OCI-LY3 (cell line): ENCODE data around the gene IFT80.

ENCODE experiments used
- H2AFZ ChIP-seq: fragments of 200-600, 300-600 bp; shearing (Covaris generic); 2 replicates; pipeline ENCODE4 v1.6.0; 2014; ENCODE audit warnings: antibody characterized with exemption, low read depth, low read length
- H3K27ac ChIP-seq: fragments of 200-600, 300-600 bp; sonication (generic); 2 replicates; pipeline ENCODE4 v1.5.1; 2014; ENCODE audit warnings: mild to moderate bottlenecking, low read length, moderate library complexity, mixed read lengths
- H3K27me3 ChIP-seq: fragments of 200-600, 300-600 bp; sonication (generic); 2 replicates; pipeline ENCODE4 v1.6.1; 2014; ENCODE audit warnings: low read depth, low read length, mixed read lengths
- H3K36me3 ChIP-seq: fragments of 200-600, 300-600 bp; sonication (generic); replicated peaks from 2 replicates; pipeline ENCODE3; 2014; ENCODE audit warnings: low read depth, low read length, mixed read lengths
- H3K4me1 ChIP-seq: fragments of 300-600, 200-600 bp; sonication (generic); 2 replicates; pipeline ENCODE4 v1.6.1; 2014; ENCODE audit warnings: low read length, mixed read lengths
- H3K4me2 ChIP-seq: fragments of 200-600, 300-600 bp; sonication (generic); 2 replicates; pipeline ENCODE4 v1.6.1; 2014; ENCODE audit warnings: low read length, mixed read lengths
- H3K4me3 ChIP-seq: fragments of 300-600, 200-600 bp; sonication (generic); 2 replicates; pipeline ENCODE4 v1.5.1; 2014; ENCODE audit warnings: antibody characterized with exemption, mild to moderate bottlenecking, low read length, moderate library complexity
- H3K79me2 ChIP-seq: fragments of 300-600, 200-600 bp; shearing (Covaris generic); 2 replicates; pipeline ENCODE4 v1.6.1; 2014; ENCODE audit warnings: mild to moderate bottlenecking, low read length, mixed read lengths
- H3K9ac ChIP-seq: fragments of 300-600, 200-600 bp; shearing (Covaris generic); 2 replicates; pipeline ENCODE4 v1.6.0; 2014; ENCODE audit warnings: mild to moderate bottlenecking, low read length, moderate library complexity
- H3K9me3 ChIP-seq: fragments of 200-600, 300-600 bp; shearing (Covaris generic); 2 replicates; pipeline ENCODE4 v1.6.1; 2014; ENCODE audit warnings: low read length, mixed read lengths; ENCODE audit not compliant: insufficient read depth
- H4K20me1 ChIP-seq: fragments of 200-600, 300-600 bp; sonication (generic); 2 replicates; pipeline ENCODE4 v1.6.1; 2016; ENCODE audit warnings: low read length, mixed read lengths; ENCODE audit not compliant: insufficient read depth
- EZH2phosphoT487 ChIP-seq: fragments of 200-600 bp; shearing (Covaris generic); IDR thresholded peaks from 2 replicates; pipeline ENCODE4 v1.6.1; 2018; ENCODE audit warnings: antibody characterized with exemption, mixed run types, low read depth
- TF ChIP-seq, protein P1 (sequence below): fragments of 200-600, 300-600 bp; sonication (generic); IDR thresholded peaks from 2 replicates; pipeline ENCODE4 v1.5.1; 2014; ENCODE audit warnings: antibody characterized with exemption, low read length, low read depth

The IFT80 gene

GRCh38 chr3:160296591-160296990 is 102.4 kb downstream of the IFT80 start:
- Histone ChIP-seq H3K27ac (no peak overlapping the region), H2AFZ (no peak overlapping the region), H3K4me1 (no peaks in the 10 kb centered on the region), H3K9ac (no peak overlapping the region), H3K36me3 (no peaks in the 10 kb centered on the region), H3K4me3 (no peak overlapping the region), H3K27me3 (no peaks in the 10 kb centered on the region), H3K4me2 (no peak overlapping the region), H3K9me3 (no peaks in the 10 kb centered on the region), H4K20me1 (no peaks in the 10 kb centered on the region), H3K79me2 (no peaks in the 10 kb centered on the region)
- TF ChIP-seq, protein P1, sequence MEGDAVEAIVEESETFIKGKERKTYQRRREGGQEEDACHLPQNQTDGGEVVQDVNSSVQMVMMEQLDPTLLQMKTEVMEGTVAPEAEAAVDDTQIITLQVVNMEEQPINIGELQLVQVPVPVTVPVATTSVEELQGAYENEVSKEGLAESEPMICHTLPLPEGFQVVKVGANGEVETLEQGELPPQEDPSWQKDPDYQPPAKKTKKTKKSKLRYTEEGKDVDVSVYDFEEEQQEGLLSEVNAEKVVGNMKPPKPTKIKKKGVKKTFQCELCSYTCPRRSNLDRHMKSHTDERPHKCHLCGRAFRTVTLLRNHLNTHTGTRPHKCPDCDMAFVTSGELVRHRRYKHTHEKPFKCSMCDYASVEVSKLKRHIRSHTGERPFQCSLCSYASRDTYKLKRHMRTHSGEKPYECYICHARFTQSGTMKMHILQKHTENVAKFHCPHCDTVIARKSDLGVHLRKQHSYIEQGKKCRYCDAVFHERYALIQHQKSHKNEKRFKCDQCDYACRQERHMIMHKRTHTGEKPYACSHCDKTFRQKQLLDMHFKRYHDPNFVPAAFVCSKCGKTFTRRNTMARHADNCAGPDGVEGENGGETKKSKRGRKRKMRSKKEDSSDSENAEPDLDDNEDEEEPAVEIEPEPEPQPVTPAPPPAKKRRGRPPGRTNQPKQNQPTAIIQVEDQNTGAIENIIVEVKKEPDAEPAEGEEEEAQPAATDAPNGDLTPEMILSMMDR = no peak
- TF ChIP-seq EZH2phosphoT487 = no peak

- Histone ChIP-seq H4K20me1 (no peaks in the 10 kb centered on the region), H3K4me1 (no peaks in the 10 kb centered on the region), H3K4me2 (no peak overlapping the region), H3K4me3 (no peak overlapping the region), H3K27ac (no peak overlapping the region), H3K9ac (no peak overlapping the region), H3K27me3 (no peaks in the 10 kb centered on the region), H3K36me3 (no peaks in the 10 kb centered on the region), H3K9me3 (no peaks in the 10 kb centered on the region), H3K79me2 (no peaks in the 10 kb centered on the region), H2AFZ (no peak overlapping the region)
- TF ChIP-seq EZH2phosphoT487 = no peak
- TF ChIP-seq, protein P1 = no peak
Observed at GRCh38 chr3:160291909-160292299, 107.1 kb downstream of the IFT80 start.

GRCh38 chr3:160291290-160291908 is 107.6 kb downstream of the IFT80 start:
- H3K4me1 ChIP-seq = peaks cover 5% of the 10 kb centered on the region
- no peaks in the 10 kb centered on the region for H3K27me3 ChIP-seq
- H3K9ac ChIP-seq = no peak overlapping the region
- no peaks in the 10 kb centered on the region for H3K79me2 ChIP-seq
- H3K27ac ChIP-seq = no peak overlapping the region
- H3K4me2 ChIP-seq = no peak overlapping the region
- H3K4me3 ChIP-seq = no peak overlapping the region
- H2AFZ ChIP-seq = no peak overlapping the region
- TF ChIP-seq, protein P1 = no peak
- no peak for TF ChIP-seq EZH2phosphoT487
- no peaks in the 10 kb centered on the region for H3K9me3 ChIP-seq
- no peaks in the 10 kb centered on the region for H4K20me1 ChIP-seq
- H3K36me3 ChIP-seq = no peaks in the 10 kb centered on the region

DNA sequence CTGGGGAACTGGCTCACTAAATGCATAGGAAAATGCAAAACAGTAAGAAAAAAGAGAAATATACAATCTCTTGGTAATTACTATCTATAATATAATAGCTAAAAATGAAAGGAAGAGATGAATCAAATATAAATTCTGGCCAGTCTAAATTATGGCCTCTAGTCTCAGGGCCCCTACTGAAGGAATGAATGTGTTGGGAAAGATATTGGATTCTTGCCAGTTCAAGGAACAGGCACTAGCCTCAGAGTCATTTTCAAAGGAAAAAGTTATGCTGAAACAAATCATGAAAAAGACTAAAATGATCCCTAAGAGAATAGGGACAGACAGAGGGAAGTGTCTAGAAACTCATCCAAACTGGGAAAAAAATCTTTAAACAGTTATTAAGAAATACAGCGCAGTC is 111.4 kb downstream of the IFT80 start:
- Histone ChIP-seq H3K36me3 (no peaks in the 10 kb centered on the region), H3K4me3 (no peak overlapping the region), H3K9ac (no peak overlapping the region), H3K4me1 (peaks cover 13% of the 10 kb centered on the region), H3K79me2 (no peaks in the 10 kb centered on the region), H3K9me3 (no peaks in the 10 kb centered on the region), H2AFZ (no peak overlapping the region), H4K20me1 (no peaks in the 10 kb centered on the region), H3K27ac (no peak overlapping the region), H3K4me2 (no peak overlapping the region), H3K27me3 (no peaks in the 10 kb centered on the region)
- TF ChIP-seq EZH2phosphoT487 = no peak
- TF ChIP-seq, protein P1 = no peak
